HepG2 (cell line): ENCODE data around the gene PREX1. TPM values are rescaled to one million over a fixed set of nuclear protein-coding genes. Genes with fewer than 3 reads are reported as not detected.
A peak's percentile ranks its signal among the peaks of the same experiment; 100 is the strongest.

Source experiments
- ESRRA ChIP-seq: sonication (generic); formaldehyde crosslinking; IDR thresholded peaks from 2 replicates; pipeline ENCODE4 v1.5.1; 2020; ENCODE audit warnings: mild to moderate bottlenecking, low read depth, missing genetic modification reagents
- GFI1 ChIP-seq: sonication (generic); formaldehyde crosslinking; IDR thresholded peaks from 2 replicates; pipeline ENCODE4 v1.5.0; 2020; ENCODE audit warnings: missing genetic modification reagents, mild to moderate bottlenecking, borderline replicate concordance
- GZF1 ChIP-seq: sonication (generic); formaldehyde crosslinking; IDR thresholded peaks from 2 replicates; pipeline ENCODE4 v1.5.1; 2020; ENCODE audit warnings: mild to moderate bottlenecking, missing genetic modification reagents
- HOXA7 ChIP-seq: sonication (generic); formaldehyde crosslinking; IDR thresholded peaks from 2 replicates; pipeline ENCODE4 v1.8.1; 2022; ENCODE audit warnings: mild to moderate bottlenecking, missing genetic modification reagents, moderate library complexity
- KDM1A ChIP-seq: IDR thresholded peaks from 2 replicates; pipeline ENCODE4 v1.6.1; 2016; ENCODE audit warnings: missing compliant biosample characterization
- KLF6 ChIP-seq: IDR thresholded peaks from 2 replicates; pipeline ENCODE4 v1.8.0; 2016; ENCODE audit warnings: missing biosample characterization, missing genetic modification reagents
- NFYB ChIP-seq: sonication (generic); formaldehyde crosslinking; IDR thresholded peaks from 2 replicates; pipeline ENCODE4 v1.4.0; 2020; ENCODE audit warnings: missing genetic modification reagents
- NR2F2 ChIP-seq: IDR thresholded peaks from 2 replicates; pipeline ENCODE4 v1.6.1; 2012; ENCODE audit warnings: low read depth, inconsistent platforms, borderline replicate concordance
- RFX1 ChIP-seq: fragments of 450-650 bp; IDR thresholded peaks from 2 replicates; pipeline ENCODE4 v1.6.1; 2017
- TARDBP ChIP-seq: sonication (generic); formaldehyde crosslinking; IDR thresholded peaks from 2 replicates; pipeline ENCODE4 v1.8.0; 2022; ENCODE audit warnings: mild to moderate bottlenecking, missing genetic modification reagents
- ZBTB20 ChIP-seq: sonication (generic); formaldehyde crosslinking; IDR thresholded peaks from 2 replicates; pipeline ENCODE4 v1.8.1; 2023; ENCODE audit warnings: missing genetic modification reagents, low read depth, mild to moderate bottlenecking, borderline replicate concordance
- ZNF225 ChIP-seq: sonication (generic); formaldehyde crosslinking; IDR thresholded peaks from 2 replicates; pipeline ENCODE4 v1.4.0; 2020; ENCODE audit warnings: mild to moderate bottlenecking, missing genetic modification reagents
- ZNF34 ChIP-seq: sonication (generic); formaldehyde crosslinking; IDR thresholded peaks from 2 replicates; pipeline ENCODE4 v1.4.0; 2020; ENCODE audit warnings: mild to moderate bottlenecking, missing genetic modification reagents, borderline replicate concordance
- ZNF510 ChIP-seq: sonication (generic); formaldehyde crosslinking; IDR thresholded peaks from 2 replicates; pipeline ENCODE4 v1.4.0; 2020; ENCODE audit warnings: low read depth, mild to moderate bottlenecking, missing genetic modification reagents
- polyA plus RNA-seq, 8 experiments: library from polyadenylated mRNA; depleted of rRNA in 3 of 8; stranded (reverse) in 7 of 8; unstranded in 1 of 8; fragments of >200 nt; fragmentation: Illumina TruSeq in 4 of 8; extraction: Trizol in 4 of 8; gene quantifications; 2 replicates each; pipeline versions ENCODE4 v1.2.1 to v1.2.3, GENCODE V29; 2011 to 2016; ENCODE audit warnings: low read depth in 4 of 8, missing spikeins in 1 of 8, mixed read lengths in 1 of 8; ENCODE audit not compliant: insufficient read depth in 1 of 8
- total RNA-seq, 5 experiments: library from RNA; depleted of rRNA; stranded (reverse); fragments of >200 nt; fragmentation: Illumina TruSeq; extraction: Trizol; gene quantifications; 2 replicates each; pipeline ENCODE4 v1.2.3, GENCODE V29; 2016; ENCODE audit warnings: low read depth in 1 of 5
- TF ChIP-seq, protein P1 (sequence below): sonication (generic); formaldehyde crosslinking; IDR thresholded peaks from 2 replicates; pipeline ENCODE4 v1.8.0; 2022; ENCODE audit warnings: mild to moderate bottlenecking, missing genetic modification reagents, moderate library complexity
- TF ChIP-seq, protein P2 (sequence below): sonication (generic); formaldehyde crosslinking; IDR thresholded peaks from 2 replicates; pipeline ENCODE4 v1.4.0; 2020; ENCODE audit warnings: missing genetic modification reagents; ENCODE audit errors: not compliant biosample characterization
- TF ChIP-seq, protein P3 (sequence below): sonication (generic); formaldehyde crosslinking; conservative IDR thresholded peaks from 2 replicates; pipeline ENCODE4 v1.8.0; 2022; ENCODE audit warnings: mild to moderate bottlenecking, moderate library complexity, missing genetic modification reagents
- TF ChIP-seq, protein P4 (sequence below): sonication (generic); formaldehyde crosslinking; IDR thresholded peaks from 2 replicates; pipeline ENCODE4 v1.8.1; 2023; ENCODE audit warnings: mild to moderate bottlenecking, moderate library complexity, missing genetic modification reagents
- TF ChIP-seq, protein P5 (sequence below): sonication (generic); formaldehyde crosslinking; IDR thresholded peaks from 2 replicates; pipeline ENCODE4 v1.4.0; 2020; ENCODE audit warnings: missing genetic modification reagents
- TF ChIP-seq, protein P6 (sequence below): sonication (generic); IDR thresholded peaks from 2 replicates; pipeline ENCODE4 v1.6.1; 2016; ENCODE audit warnings: low read depth, borderline replicate concordance

PREX1 gene
- total and polyA plus RNA-seq, 2 of the 13 experiments (the other 11 are each of a cell fraction or from before 2014, with no cell fraction given): 0.02 to 0.04 TPM

DNA sequence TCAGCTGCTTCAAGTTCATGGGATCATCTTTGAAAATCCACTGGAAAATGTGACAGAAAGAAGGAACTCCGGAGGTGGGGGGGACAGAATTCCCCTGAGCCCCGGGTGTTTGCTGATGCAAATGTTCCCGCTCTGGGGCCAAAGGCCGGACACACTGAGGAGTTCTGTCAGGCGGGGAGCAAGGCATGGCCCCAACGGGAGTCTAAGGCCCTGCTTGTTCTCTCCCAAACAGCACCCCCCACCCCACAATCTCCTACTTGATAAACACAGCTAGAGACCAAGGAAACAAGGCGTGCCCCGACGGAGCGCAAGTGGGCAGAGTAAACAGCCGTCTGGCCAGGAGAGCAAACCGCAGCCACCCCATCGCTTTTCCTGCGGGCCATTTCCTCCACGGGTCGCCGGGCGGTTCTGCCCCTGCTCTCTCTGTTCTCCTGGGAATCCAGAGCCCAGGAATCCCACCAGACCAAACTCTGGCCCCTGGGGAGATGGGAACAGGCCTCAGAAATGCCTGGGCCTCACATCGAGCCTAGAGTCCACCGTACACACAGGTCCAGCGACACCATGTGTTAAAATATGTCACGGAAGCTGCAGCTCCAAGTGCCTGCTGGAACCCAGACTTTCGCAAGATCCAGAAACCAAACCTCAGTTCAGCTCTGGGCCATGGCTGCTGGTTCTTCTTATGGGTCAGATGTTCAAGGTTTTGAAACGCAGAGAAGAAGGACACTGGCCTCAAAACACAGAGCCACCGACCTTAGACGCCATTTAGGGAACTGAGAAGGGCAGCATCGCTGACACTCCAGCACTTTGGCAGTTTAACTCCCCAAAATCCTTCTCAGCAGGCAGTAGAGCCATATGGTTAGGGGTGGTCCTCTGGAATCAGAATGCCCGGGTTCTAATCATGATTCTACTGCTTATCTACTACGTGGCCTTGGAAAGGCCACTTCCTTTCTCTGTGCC is 104.2 kb downstream of the PREX1 start (continued):
- peak; percentile 64; the same call in 1 of the 2 replicates for TF ChIP-seq GFI1 (CRISPR knock-in tag)
- TF ChIP-seq, protein P1, sequence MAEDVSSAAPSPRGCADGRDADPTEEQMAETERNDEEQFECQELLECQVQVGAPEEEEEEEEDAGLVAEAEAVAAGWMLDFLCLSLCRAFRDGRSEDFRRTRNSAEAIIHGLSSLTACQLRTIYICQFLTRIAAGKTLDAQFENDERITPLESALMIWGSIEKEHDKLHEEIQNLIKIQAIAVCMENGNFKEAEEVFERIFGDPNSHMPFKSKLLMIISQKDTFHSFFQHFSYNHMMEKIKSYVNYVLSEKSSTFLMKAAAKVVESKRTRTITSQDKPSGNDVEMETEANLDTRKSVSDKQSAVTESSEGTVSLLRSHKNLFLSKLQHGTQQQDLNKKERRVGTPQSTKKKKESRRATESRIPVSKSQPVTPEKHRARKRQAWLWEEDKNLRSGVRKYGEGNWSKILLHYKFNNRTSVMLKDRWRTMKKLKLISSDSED (CRISPR knock-in tag): no peak
- TF ChIP-seq ZNF225 (CRISPR knock-in tag): no peak
- TF ChIP-seq, protein P2, sequence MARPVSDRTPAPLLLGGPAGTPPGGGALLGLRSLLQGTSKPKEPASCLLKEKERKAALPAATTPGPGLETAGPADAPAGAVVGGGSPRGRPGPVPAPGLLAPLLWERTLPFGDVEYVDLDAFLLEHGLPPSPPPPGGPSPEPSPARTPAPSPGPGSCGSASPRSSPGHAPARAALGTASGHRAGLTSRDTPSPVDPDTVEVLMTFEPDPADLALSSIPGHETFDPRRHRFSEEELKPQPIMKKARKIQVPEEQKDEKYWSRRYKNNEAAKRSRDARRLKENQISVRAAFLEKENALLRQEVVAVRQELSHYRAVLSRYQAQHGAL (CRISPR knock-in tag): no peak
- TF ChIP-seq KLF6 (CRISPR knock-in tag): no peak; the same call in 1 of the 2 replicates
- TF ChIP-seq TARDBP: no peak; the same call in 1 of the 2 replicates
- peak; percentile 44; the same call in 1 of the 2 replicates for TF ChIP-seq ZNF34 (CRISPR knock-in tag)
- 0 out of 2 replicates have a peak, but pooled peaks have one; percentile 11 for TF ChIP-seq ZBTB20 (CRISPR knock-in tag)
- TF ChIP-seq KDM1A (CRISPR knock-in tag): no peak
- TF ChIP-seq, protein P3, sequence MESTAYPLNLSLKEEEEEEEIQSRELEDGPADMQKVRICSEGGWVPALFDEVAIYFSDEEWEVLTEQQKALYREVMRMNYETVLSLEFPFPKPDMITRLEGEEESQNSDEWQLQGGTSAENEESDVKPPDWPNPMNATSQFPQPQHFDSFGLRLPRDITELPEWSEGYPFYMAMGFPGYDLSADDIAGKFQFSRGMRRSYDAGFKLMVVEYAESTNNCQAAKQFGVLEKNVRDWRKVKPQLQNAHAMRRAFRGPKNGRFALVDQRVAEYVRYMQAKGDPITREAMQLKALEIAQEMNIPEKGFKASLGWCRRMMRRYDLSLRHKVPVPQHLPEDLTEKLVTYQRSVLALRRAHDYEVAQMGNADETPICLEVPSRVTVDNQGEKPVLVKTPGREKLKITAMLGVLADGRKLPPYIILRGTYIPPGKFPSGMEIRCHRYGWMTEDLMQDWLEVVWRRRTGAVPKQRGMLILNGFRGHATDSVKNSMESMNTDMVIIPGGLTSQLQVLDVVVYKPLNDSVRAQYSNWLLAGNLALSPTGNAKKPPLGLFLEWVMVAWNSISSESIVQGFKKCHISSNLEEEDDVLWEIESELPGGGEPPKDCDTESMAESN (CRISPR knock-in tag): no peak; the same call in 1 of the 2 replicates
- no peak; the same call in 1 of the 2 replicates for TF ChIP-seq ZNF510 (CRISPR knock-in tag)
- TF ChIP-seq, protein P4, sequence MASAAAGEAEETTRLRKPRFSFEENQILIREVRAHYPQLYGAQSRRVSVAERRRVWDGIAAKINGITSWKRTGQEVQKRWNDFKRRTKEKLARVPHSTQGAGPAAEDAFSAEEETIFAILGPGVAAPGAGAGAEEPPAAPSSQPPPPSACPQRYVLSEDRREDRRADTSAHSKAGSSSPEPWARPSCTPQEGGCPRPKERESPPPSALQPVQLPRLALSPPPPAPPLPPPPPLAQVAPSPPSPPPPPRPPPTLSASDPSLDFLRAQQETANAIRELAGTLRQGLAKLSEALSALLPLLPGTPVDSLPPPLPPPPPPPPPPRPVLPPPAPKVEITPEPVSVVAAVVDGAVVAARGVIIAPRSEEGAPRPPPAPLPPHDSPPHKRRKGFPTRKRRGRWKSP: peak; percentile 76; the same call in 1 of the 2 replicates
- TF ChIP-seq, protein P5, sequence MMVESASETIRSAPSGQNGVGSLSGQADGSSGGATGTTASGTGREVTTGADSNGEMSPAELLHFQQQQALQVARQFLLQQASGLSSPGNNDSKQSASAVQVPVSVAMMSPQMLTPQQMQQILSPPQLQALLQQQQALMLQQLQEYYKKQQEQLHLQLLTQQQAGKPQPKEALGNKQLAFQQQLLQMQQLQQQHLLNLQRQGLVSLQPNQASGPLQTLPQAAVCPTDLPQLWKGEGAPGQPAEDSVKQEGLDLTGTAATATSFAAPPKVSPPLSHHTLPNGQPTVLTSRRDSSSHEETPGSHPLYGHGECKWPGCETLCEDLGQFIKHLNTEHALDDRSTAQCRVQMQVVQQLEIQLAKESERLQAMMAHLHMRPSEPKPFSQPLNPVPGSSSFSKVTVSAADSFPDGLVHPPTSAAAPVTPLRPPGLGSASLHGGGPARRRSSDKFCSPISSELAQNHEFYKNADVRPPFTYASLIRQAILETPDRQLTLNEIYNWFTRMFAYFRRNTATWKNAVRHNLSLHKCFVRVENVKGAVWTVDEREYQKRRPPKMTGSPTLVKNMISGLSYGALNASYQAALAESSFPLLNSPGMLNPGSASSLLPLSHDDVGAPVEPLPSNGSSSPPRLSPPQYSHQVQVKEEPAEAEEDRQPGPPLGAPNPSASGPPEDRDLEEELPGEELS (CRISPR knock-in tag): no peak; the same call in 1 of the 2 replicates
- TF ChIP-seq ESRRA (CRISPR knock-in tag): peak; percentile 38; the same call in 1 of the 2 replicates
- no peak for TF ChIP-seq NR2F2
- TF ChIP-seq HOXA7 (CRISPR knock-in tag): no peak
- 0 out of 2 replicates have a peak, but pooled peaks have one; percentile 17 for TF ChIP-seq NFYB
- 0 out of 2 replicates have a peak, but pooled peaks have one; percentile 62 for TF ChIP-seq GZF1 (CRISPR knock-in tag)
- TF ChIP-seq RFX1: no peak
- TF ChIP-seq, protein P6, sequence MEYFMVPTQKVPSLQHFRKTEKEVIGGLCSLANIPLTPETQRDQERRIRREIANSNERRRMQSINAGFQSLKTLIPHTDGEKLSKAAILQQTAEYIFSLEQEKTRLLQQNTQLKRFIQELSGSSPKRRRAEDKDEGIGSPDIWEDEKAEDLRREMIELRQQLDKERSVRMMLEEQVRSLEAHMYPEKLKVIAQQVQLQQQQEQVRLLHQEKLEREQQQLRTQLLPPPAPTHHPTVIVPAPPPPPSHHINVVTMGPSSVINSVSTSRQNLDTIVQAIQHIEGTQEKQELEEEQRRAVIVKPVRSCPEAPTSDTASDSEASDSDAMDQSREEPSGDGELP: peak; percentile 21; the same call in 1 of the 2 replicates
